Muscle of back (tissue), 11 donors: ENCODE measurements around the gene TMEM169. TPM values are rescaled to one million over a fixed set of nuclear protein-coding genes. Genes with fewer than 3 reads are reported as not detected.
"Not testable (repeated sequence)": the region's sequence is repeated elsewhere in the genome, so short reads cannot be mapped to it uniquely, and the experiment has no call there.

ENCODE experiments used
- DNase-seq, 3 donors: peaks; one replicate each; pipeline versions ENCODE4 v3.0.0 to v3.0.0-alpha.2; 2013
- polyA plus RNA-seq, 10 donors: library from polyadenylated mRNA; unstranded; fragments of 120-200 nt; gene quantifications; one replicate each; pipeline ENCODE4 v1.2.1, GENCODE V29; 2013; ENCODE audit not compliant: insufficient read length in 10 of 10

The TMEM169 gene
- polyA plus RNA-seq, 10 donors: 2.9 to 6.2 (median 3.9) TPM

DNA sequence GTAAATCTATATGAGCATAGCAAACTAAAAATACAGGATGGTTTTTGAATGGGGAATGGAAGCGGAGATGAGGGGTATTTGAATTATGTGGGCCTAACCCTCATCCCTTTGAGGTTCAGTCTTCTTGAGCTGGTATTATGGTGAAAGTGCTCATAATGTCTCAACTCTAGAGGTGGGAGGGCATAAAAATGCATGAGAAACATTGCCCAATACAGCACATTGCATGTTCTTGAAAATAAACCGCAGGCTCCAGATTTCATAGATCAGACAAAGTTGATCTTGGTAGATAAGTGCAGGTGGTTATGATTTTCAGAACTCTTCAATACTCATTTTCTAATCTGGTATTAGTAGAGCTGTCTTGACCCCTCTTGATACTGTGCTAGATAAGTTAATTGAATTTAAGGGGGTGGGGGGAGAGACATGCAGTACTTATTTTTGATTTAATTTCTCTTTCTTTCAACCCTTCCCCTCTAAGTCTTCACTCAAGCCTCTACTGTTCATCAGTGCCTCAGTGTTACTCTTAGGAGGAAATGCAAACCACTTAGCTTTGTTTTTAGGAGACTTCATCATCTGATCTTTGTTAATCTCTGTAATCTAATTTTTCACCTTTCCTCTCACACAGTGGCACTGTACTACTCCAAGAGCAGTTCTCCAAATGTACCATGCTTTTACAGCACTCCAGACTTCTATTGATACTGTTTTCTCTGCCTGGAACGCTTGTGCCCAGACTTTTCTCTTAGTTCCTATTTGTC lies 49.6 kb downstream of the TMEM169 start:
- DNase-seq: no peak

DNA sequence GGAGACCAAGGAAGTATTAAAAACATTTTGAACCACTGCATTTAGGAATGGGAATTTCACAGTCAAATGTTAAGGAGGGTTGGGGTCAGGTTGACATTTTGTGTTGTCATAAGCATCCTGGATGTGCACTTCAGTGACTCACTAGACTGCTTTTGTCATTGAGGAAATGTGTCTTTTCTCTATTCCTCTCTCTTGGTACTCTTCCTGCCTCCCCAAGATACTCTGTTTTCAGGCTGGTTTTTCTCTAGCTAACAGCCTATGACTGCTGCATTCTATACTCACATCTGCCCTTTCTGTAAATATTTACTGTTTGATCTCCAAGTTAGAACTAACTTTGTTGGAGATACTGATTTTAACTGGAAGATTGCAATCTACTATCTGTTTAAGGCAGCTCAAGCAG lies 50.9 kb downstream of the TMEM169 start:
- no peak for DNase-seq

DNA sequence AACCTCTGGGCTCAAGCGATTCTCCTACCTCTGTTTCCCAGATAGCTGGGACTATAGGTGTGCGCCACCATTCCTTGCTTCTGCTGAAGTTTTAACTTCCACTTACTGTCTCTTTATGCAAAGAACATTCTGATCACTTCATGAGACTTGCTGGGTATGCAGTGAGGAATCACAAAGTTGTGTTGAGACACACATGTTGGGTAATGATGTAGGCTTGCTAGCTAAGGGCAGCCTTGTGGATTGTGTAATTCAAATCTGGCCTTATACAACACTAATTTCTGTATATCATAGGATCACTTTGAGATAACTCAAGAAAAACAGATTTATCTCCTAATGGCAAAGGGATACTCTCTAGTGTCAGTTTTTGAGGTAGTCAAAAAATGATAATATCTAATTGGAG lies 51.7 kb downstream of the TMEM169 start:
- no peak for DNase-seq

DNA sequence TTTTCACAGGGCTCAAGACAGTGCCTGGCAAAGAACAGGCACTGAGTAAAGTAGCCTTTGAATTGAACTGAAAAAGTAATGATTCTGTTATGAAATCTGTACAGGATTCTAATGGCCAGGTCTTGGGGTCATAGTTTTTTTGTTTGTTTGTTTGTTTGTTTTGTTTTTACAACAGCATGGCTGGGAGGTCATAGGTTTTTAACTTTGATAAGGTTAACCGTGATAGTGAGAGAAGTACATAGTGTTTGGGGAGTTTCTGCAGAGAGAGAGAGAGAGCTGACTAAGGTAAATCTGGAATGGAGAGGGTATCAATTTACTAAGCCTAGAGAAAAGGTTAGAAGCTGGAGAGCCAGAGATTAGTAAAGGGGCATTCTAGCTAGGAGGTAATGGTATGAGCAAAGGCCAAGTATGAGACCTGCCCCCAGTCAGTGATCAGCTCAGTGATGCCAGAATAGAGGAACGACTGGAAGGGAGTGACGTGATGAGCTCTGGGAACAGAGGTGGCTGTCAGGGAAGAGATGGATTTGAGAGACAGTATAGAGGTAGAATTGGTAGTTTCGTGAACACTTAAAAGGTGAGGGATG lies 53.3 kb downstream of the TMEM169 start:
- DNase-seq: no peak

DNA sequence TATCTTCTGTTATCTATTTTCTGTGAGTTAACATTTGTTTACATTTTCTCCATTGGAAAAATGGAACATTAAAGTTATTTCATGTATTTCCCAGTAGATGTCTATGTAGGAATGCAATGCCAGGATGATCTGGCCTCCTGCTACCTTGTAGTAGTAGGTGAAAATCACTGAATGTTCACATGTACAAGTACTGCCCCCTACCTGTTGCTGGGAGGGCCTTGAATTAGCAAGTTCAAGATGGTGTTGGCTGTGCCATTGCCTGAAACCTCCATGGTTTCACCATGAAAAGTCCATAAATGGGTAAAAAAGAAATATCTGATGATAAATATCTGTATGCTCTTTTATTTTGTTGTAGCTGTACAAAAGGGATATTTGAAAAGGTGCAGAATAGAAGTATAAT lies 58.2 kb downstream of the TMEM169 start:
- no peak for DNase-seq

DNA sequence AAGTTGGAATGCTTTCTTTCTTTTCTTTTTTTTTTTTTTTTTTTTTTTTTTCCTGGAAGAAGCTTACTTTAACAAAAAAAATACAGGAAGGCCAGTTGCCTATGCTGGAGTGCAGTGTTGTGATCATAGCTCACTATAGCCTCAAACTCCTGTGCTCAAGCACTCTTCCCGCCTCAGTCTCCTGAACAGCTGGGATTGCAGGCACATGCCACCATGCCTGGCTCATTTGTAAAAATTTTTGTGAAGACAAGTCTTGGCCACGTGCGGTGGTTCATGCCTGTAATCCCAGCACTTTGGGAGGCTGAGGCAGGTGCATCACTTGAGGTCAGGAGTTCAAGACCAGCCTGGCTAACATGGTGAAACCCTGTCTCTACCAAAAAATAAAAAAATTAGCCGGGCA lies 59.8 kb downstream of the TMEM169 start:
- not testable (repeated sequence) for DNase-seq

DNA sequence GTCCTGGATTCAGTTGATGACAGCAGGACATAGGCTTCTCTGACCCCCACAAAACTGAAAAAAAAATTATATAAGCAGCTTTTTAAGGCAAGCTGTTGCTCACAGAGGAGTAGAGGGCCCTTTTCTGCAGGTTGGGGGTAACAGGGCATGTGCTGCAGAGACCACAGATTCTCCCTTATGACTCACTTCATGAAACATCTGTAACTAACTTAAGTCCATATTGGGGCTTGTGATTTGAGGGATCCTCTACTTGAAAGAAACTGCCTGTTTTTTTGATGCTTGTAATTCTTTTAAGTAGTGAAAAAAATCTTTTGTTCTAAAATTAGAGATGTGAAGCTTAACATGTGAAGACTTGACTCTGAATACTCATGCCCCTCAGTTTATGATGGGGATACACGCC lies 60.8 kb downstream of the TMEM169 start:
- DNase-seq: peak in 1 of 3 donors; percentile 37

DNA sequence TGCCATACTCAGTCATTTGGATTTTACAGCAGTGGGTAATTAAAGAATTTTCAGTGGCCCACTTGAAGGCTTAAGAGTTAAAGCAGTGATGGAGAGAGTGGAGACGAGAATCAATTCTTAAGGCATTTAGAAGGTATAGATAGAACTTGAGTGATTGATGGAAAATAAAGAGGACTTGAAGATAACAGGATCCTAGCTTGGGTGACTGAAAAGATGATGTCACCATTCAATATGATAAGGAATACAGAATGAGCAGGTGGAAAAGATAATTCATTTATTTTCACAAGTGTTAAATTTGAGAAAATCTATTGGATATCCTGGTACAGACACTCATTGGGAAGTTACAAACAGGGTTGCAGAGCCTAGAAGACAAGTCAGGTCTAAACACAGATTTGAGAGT lies 62.7 kb downstream of the TMEM169 start:
- DNase-seq: no peak

DNA sequence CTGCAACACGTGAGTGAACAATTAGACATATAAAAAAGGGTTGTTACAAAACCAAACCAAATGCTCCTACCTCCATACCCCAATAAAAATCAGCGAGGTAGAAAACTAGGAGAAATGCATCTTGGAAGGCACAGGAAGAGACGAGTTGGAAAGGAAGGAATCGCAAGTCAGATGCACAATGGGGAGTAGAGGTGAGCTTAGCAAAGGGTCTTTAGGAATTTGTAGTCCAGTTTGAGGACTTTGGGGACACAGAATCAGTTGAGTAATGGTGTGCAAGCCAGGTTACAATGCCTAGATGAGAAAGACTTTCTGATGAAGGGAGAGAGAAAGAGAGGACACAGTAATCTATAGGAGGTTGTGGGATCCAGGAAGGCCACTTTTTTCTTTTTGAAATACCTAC lies 63.1 kb downstream of the TMEM169 start:
- no peak for DNase-seq

DNA sequence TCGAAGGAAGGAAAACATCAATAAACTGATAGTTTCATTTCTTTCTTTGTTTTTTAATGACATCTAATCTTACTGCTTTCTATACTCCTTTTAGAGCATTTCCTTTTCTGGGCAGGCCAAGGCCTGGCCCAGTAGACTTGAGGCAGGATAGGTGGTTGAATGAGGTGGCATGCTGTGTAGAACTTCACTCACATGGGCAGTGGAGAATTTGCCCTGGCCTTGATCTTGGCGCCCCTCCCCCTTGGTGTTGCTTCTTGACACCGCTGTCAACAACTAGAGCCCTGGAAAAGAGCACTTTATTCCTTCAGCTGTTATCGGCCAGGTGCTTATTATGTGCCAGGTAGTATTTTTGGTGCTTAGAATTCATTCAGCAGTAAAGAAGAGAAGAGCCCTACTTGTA lies 64.9 kb downstream of the TMEM169 start:
- DNase-seq: no peak

DNA sequence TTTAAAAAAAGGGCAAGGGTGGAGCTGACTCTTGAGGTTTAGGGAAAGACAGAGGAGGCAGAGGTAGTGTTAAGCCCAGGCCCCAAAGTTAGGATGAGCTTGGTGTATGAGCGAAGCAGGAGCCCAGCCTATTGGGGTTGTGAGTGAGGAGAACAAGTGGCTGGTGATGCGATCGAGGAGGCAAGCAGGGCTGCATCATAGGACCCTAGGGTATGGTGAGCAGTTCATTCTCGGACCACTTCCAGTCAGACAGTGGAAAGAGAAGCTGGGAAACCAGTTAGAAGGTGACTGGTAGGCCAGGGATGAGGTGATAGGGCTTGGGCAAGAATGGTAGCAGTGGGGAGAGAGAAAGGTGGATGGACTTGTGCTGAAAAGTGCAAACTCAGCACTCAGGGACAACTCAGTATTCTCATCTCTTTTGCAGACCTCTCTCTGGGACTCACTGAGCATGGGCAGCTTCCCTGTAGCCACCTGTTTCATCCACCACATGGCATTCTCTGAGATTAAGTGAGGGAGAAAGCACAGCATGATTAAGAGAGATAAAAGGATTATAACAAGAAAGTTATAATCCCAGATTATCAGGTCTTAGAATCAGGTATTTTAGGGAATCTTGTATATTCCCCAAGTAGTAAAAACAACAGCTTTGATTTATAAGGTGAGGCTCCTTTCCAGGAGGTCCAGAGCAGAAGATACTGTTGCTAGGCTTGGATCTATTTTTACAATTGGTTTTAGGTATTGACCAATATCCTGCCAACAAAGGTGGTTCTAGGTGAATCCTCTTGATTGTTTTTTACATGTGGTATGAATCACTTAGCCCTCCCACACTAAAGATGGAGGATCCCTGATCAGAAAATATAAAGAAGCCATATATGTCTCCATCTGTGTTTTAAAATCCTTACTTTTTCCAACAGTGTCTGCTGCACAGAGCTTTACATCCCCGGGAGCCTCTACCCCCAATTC lies 65.7 kb downstream of the TMEM169 start:
- DNase-seq: no peak

DNA sequence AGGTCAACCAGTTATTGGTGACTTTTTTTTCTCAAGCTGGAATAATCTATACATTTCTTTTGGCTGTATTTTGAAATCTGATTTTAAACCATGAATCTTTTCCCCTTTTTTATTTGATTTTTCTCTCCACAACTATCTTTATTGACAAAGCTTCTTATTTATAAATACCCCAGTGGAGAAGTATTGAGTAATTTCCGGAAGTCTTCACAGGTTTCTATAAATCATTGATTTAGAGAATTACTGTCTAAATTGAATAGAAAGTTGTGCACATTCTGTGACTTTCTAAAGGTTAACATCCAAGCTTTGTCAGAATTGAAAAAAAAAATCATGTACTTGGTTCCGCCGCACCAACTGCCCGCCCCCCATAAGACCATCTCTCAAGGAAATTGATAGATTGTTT lies 67.3 kb downstream of the TMEM169 start:
- DNase-seq: no peak

DNA sequence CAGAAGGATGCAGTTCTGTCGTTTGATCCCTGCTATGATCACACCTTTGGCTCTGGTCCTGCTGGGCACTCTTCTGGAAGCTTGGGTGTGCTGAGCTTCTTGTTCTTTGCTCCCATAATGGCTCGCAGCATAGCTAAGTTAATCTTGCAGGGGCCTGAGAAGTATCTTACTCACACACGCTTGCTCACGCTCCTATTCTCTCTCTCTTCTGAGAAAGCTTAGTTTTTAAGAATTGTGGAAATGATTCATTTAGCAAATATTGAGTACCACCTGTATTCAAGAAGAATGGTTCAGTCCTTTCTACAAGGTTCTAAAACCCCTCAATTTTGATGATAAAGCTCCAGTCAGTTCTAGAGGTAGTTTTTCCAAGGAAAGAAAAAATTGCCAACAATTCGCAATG lies 68.0 kb downstream of the TMEM169 start:
- peak in 1 of 3 donors; percentile 6 for DNase-seq

DNA sequence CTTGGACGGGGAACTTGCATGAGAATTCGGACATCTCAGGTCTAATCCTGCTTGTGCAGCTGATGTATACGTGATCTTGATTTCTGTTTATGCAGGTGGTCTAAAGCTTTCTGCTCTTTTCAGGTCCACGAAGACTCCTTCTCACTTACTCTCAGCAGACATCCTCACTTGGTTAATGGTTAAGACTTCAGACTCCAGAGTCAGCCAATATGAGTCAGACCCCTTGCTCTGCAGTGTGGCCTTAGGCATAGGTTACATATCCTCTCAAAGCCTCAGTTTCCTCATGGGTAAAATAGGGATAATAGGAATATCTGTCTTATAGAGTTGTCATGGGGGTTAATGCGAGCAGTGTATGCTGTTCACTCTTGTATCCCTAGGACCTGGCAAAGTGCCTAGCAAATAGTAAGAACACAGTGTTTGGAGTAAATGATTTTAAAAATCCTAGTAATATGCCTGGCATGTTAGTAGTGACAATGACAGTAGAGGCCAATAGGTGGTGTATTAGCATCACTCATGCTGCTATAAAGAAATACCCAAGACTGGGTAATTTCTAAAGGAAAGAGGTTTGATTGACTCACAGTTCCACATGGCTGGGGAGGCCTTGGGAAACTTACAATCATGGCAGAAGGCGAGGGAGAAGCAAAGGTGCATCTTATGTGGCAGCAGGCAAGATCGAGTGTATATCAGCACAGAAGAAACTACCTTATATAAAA lies 69.8 kb downstream of the TMEM169 start:
- no peak for DNase-seq

Other genes with a start within 250 kb of the TMEM169 start
- gene MREG, start 68.4 kb upstream of the TMEM169 start, polyA plus RNA-seq: 1 to 10 TPM; 1.0 to 4.7 (median 2.4) TPM
- gene PECR, start 110 bp upstream of the TMEM169 start, polyA plus RNA-seq: 1 to 10 TPM; 5.5 to 8.5 (median 7.1) TPM
- gene XRCC5, start 27.4 kb downstream of the TMEM169 start, polyA plus RNA-seq: 100 to 1,000 TPM; 137 to 205 (median 170) TPM